Measurements from ENCODE around the gene PKDREJ. TPM values are rescaled to one million over a fixed set of nuclear protein-coding genes. Genes with fewer than 3 reads are reported as not detected.
"Not testable (repeated sequence)": the region's sequence is repeated elsewhere in the genome, so short reads cannot be mapped to it uniquely, and the experiment has no call there.

PKDREJ gene, protein sequence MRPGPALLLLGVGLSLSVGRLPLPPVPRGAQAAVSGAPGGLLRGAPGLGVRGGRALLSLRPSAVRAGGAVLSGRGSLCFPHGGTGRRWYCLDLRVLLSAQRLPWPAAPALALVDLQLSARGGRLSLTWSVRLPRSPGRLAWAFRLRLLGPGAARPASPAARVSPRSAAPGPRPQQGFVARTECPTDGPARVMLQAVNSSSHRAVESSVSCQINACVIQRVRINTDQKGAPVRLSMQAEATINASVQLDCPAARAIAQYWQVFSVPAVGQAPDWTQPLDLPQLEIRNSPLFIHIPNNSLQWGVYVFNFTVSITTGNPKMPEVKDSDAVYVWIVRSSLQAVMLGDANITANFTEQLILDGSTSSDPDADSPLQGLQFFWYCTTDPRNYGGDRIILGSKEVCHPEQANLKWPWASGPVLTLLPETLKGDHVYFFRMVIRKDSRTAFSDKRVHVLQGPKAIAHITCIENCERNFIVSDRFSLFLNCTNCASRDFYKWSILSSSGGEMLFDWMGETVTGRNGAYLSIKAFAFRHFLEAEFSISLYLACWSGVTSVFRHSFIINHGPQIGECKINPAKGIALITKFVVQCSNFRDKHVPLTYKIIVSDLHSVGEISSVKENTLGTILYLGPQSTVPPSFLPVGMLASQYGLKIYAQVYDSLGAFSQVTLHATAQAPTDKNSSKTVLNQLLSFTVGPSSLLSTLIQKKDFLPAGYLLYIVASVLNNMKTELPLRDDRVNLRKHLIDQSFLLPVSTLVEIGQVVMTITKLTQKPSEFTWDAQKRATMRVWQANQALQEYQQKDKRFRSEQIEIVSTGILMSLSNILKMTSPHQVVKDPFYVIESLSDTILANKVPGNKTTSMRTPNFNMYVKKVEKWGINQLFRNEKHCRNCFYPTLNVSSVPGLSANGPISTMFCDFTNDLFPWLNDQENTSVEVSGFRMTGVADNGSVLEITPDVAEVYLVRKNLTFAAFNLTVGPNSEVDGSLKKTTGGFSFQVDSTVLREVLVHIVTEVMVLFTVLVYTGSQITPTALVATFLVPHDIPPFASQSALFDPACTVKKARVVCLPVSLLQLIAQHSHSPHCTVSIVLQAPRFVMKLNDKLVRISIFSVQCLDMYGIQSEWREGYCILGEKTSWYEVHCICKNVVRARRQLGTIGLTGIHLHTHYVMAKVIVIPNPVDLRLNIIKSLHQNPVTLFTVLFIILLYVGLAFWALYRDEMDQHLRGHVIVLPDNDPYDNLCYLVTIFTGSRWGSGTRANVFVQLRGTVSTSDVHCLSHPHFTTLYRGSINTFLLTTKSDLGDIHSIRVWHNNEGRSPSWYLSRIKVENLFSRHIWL (N-terminal part only)
- polyA plus RNA-seq (not detected in 2 replicates), polyA minus RNA-seq (not detected in 2 replicates)

DNA sequence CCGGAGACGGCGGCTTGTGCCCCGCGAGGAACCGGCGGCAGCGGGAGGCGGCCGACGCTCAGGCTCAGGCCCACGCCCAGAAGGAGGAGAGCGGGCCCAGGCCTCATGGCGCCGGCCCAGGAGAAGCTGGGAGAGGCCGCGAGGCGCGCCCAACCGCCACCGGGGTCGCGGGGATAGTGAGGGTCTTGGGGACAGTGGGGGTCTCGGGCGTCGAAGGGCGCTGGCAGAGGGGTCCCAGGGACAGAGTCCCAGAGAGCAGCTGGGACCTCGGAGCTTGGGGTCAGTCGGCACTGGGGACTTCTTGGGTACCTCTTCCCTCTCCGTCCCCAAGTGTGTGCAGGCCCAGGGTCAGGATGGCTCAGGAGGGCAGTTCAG lies at the start of gene PKDREJ:
Gene PKDREJ (minus strand): TSS at position 128 of the 375 bp plus-strand sequence. CDS start 21 bp downstream, at position 107.
- no peak within 1 kb of the TSS for H2AFZ ChIP-seq (ENCODE audit: low read depth, low read length)
- H3K4me3 ChIP-seq (ENCODE audit: low read length): no peak within 1 kb of the TSS
- H3K4me2 ChIP-seq (ENCODE audit: low read length): no peak within 1 kb of the TSS
- H3K9ac ChIP-seq (ENCODE audit: low read length): no peak within 1 kb of the TSS
- H4K20me1 ChIP-seq (ENCODE audit: insufficient read depth): no peaks in the 10 kb centered on the region
- TF ChIP-seq EP300 (conservative IDR thresholded peaks at IDR 0.05; ENCODE audit: poor library complexity, severe bottlenecking): no peak
- TF ChIP-seq, protein P1, sequence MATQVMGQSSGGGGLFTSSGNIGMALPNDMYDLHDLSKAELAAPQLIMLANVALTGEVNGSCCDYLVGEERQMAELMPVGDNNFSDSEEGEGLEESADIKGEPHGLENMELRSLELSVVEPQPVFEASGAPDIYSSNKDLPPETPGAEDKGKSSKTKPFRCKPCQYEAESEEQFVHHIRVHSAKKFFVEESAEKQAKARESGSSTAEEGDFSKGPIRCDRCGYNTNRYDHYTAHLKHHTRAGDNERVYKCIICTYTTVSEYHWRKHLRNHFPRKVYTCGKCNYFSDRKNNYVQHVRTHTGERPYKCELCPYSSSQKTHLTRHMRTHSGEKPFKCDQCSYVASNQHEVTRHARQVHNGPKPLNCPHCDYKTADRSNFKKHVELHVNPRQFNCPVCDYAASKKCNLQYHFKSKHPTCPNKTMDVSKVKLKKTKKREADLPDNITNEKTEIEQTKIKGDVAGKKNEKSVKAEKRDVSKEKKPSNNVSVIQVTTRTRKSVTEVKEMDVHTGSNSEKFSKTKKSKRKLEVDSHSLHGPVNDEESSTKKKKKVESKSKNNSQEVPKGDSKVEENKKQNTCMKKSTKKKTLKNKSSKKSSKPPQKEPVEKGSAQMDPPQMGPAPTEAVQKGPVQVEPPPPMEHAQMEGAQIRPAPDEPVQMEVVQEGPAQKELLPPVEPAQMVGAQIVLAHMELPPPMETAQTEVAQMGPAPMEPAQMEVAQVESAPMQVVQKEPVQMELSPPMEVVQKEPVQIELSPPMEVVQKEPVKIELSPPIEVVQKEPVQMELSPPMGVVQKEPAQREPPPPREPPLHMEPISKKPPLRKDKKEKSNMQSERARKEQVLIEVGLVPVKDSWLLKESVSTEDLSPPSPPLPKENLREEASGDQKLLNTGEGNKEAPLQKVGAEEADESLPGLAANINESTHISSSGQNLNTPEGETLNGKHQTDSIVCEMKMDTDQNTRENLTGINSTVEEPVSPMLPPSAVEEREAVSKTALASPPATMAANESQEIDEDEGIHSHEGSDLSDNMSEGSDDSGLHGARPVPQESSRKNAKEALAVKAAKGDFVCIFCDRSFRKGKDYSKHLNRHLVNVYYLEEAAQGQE (IDR thresholded peaks at IDR 0.05; ENCODE audit: borderline replicate concordance): no peak
- no peak for TF ChIP-seq POLR2AphosphoS5 (IDR thresholded peaks at IDR 0.05)
- no peak for TF ChIP-seq RAD21 (conservative IDR thresholded peaks at IDR 0.05)
- no peak for TF ChIP-seq SMC3 (conservative IDR thresholded peaks at IDR 0.05; ENCODE audit: poor library complexity)
- TF ChIP-seq TAF1 (IDR thresholded peaks at IDR 0.05; ENCODE audit: low read depth): no peak
- TF ChIP-seq, protein P2, sequence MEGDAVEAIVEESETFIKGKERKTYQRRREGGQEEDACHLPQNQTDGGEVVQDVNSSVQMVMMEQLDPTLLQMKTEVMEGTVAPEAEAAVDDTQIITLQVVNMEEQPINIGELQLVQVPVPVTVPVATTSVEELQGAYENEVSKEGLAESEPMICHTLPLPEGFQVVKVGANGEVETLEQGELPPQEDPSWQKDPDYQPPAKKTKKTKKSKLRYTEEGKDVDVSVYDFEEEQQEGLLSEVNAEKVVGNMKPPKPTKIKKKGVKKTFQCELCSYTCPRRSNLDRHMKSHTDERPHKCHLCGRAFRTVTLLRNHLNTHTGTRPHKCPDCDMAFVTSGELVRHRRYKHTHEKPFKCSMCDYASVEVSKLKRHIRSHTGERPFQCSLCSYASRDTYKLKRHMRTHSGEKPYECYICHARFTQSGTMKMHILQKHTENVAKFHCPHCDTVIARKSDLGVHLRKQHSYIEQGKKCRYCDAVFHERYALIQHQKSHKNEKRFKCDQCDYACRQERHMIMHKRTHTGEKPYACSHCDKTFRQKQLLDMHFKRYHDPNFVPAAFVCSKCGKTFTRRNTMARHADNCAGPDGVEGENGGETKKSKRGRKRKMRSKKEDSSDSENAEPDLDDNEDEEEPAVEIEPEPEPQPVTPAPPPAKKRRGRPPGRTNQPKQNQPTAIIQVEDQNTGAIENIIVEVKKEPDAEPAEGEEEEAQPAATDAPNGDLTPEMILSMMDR (IDR thresholded peaks at IDR 0.05; ENCODE audit: poor library complexity, severe bottlenecking): no peak
- no peak for TF ChIP-seq EZH2 (IDR thresholded peaks at IDR 0.05; ENCODE audit: borderline replicate concordance, insufficient read depth, low read length, poor library complexity, severe bottlenecking)
- TF ChIP-seq MXI1 (conservative IDR thresholded peaks at IDR 0.05; ENCODE audit: poor library complexity, severe bottlenecking): no peak
- peaks cover 39% of the 10 kb centered on the region for H3K9me3 ChIP-seq (ENCODE audit: low read length)
- no peak within 1 kb of the TSS for H3K27ac ChIP-seq (ENCODE audit: low read length)
- no peaks in the 10 kb centered on the region for H3K79me2 ChIP-seq (replicated peaks; ENCODE audit: insufficient read depth, low read length)
- no peaks in the 10 kb centered on the region for H3K36me3 ChIP-seq (ENCODE audit: insufficient read depth, low read length)
- peaks cover 63% of the 10 kb centered on the region for H3K27me3 ChIP-seq (ENCODE audit: insufficient read depth, low read depth, low read length)
- no peaks in the 10 kb centered on the region for H3F3A ChIP-seq (ENCODE audit: insufficient read depth, low read length, poor library complexity, severe bottlenecking)
- no peaks in the 10 kb centered on the region for H3K9me2 ChIP-seq (ENCODE audit: insufficient read depth, low read length)

DNA sequence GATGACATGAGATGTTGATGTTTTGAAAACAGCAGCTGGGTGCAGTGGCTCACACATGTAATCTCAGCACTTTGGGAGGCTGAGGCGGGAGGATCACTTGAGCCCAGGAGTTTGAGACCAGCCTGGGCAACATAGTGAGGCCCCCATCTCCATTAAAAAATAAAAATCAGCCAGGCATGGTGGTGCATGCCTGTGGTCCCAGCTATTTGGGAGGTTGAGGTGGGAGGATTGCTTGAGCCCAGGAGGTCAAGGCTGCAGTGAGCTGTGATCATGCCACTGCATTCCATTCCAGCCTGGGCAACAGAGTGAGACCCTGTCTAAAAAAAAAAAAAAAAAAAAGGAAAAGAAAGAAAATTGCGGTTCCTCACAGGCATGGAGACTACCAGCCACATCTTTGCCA lies 49.7 kb upstream of the PKDREJ start:
- H3K36me3 ChIP-seq (ENCODE audit: insufficient read depth, low read length); H3K9me2 ChIP-seq (ENCODE audit: insufficient read depth, low read length); H3F3A ChIP-seq (ENCODE audit: insufficient read depth, low read length, poor library complexity, severe bottlenecking); H3K27ac ChIP-seq (ENCODE audit: low read length); H3K9ac ChIP-seq (ENCODE audit: low read length); H4K20me1 ChIP-seq (ENCODE audit: insufficient read depth); H3K4me2 ChIP-seq (ENCODE audit: low read length); H3K9me3 ChIP-seq (ENCODE audit: low read length); H3K4me3 ChIP-seq (ENCODE audit: low read length); H3K27me3 ChIP-seq (ENCODE audit: insufficient read depth, low read depth, low read length); H3K79me2 ChIP-seq (replicated peaks; ENCODE audit: insufficient read depth, low read length); H2AFZ ChIP-seq (ENCODE audit: low read depth, low read length): not testable (repeated sequence)
